SIG-M5 treated with dmso at 0.1 percent for 504 hours (cell line): ENCODE measurements around the gene CWH43.
A peak's percentile ranks its signal among the peaks of the same experiment; 100 is the strongest.
"Not testable (repeated sequence)": the region's sequence is repeated elsewhere in the genome, so short reads cannot be mapped to it uniquely, and the experiment has no call there.

ENCODE experiments used
- DNase-seq: peaks from one replicate; lab custom pipeline; 2025; ENCODE audit not compliant: unreplicated experiment; lab: John Stamatoyannopoulos, UW

Gene CWH43

GRCh38 chr4:48974979-48975640 is 11.0 kb upstream of the CWH43 start:
- DNase-seq, result no peak

- no peak for DNase-seq
Measured at GRCh38 chr4:48976041-48976440, 10.0 kb upstream of the CWH43 start.

- DNase-seq, result no peak
Measured at GRCh38 chr4:48979914-48980579, 6.0 kb upstream of the CWH43 start.

GRCh38 chr4:48984005-48984404 is 2.1 kb upstream of the CWH43 start:
- DNase-seq, result not testable (repeated sequence)

- no peak for DNase-seq
Measured at GRCh38 chr4:48985602-48985975, 486 bp upstream of the CWH43 start.

GRCh38 chr4:48986654-48987164 is 634 bp downstream of the CWH43 start:
- DNase-seq, result no peak

GRCh38 chr4:48989461-48990203 is 3.6 kb downstream of the CWH43 start:
- no peak for DNase-seq

- DNase-seq, result no peak
Measured at GRCh38 chr4:48991357-48991756, 5.3 kb downstream of the CWH43 start.

GRCh38 chr4:48997962-48998361 is 11.9 kb downstream of the CWH43 start:
- no peak for DNase-seq

GRCh38 chr4:48998440-48998839 is 12.4 kb downstream of the CWH43 start:
- DNase-seq, result no peak

- DNase-seq, result no peak
Measured at GRCh38 chr4:49000806-49001205, 14.7 kb downstream of the CWH43 start.

GRCh38 chr4:49002931-49003330 is 16.9 kb downstream of the CWH43 start:
- no peak for DNase-seq

- DNase-seq, result no peak
Measured at GRCh38 chr4:49018718-49019295, 32.7 kb downstream of the CWH43 start.

GRCh38 chr4:49032440-49033161 is 46.5 kb downstream of the CWH43 start:
- DNase-seq, result peak; percentile 2

- no peak for DNase-seq
Measured at GRCh38 chr4:49036528-49036927, 50.5 kb downstream of the CWH43 start.

GRCh38 chr4:49044270-49044669 is 58.2 kb downstream of the CWH43 start:
- no peak for DNase-seq

GRCh38 chr4:49058306-49058705 is 72.2 kb downstream of the CWH43 start:
- DNase-seq, result no peak

GRCh38 chr4:49063670-49064069 is 77.6 kb downstream of the CWH43 start:
- no peak for DNase-seq

GRCh38 chr4:49072196-49072595 is 86.1 kb downstream of the CWH43 start:
- DNase-seq, result not testable (repeated sequence)

GRCh38 chr4:49091883-49092282 is 105.8 kb downstream of the CWH43 start:
- not testable (repeated sequence) for DNase-seq

- not testable (repeated sequence) for DNase-seq
Measured at GRCh38 chr4:49092608-49093135, 106.6 kb downstream of the CWH43 start.
